Measurements from ENCODE around the gene POMGNT1.

GRCh38 chr1:46171871-46172270 lies 26.4 kb downstream of the POMGNT1 start:
- TF ChIP-seq CTCF (IDR thresholded peaks at IDR 0.05) (no peak), ZFX (IDR thresholded peaks at IDR 0.05; ENCODE audit: borderline replicate concordance) (no peak)

All from 22Rv1 (cell line).